Vagina (tissue), 2 donors: ENCODE measurements around the gene MCOLN2.

Experiments
- CTCF ChIP-seq, 3 experiments: fragments of 450-650 bp in 2 of 3; fragments of 200-600 bp in 1 of 3; sonication (generic) in 1 of 3; IDR thresholded peaks; one replicate each; pipeline ENCODE4 v1.5.1; 2017 to 2019; ENCODE audit warnings: antibody characterized with exemption in 3 of 3, mild to moderate bottlenecking in 2 of 3, moderate library complexity in 2 of 3
- POLR2A ChIP-seq, 2 donors: fragments of 450-650 bp; IDR thresholded peaks; one replicate each; pipeline ENCODE4 v1.6.1; 2017; ENCODE audit warnings: antibody characterized with exemption in 2 of 2, mild to moderate bottlenecking in 2 of 2, moderate library complexity in 2 of 2
- POLR2AphosphoS5 ChIP-seq, 2 donors: sonication (generic); formaldehyde crosslinking; IDR thresholded peaks; one replicate each; pipeline ENCODE4 v1.9.0; 2017; ENCODE audit warnings: antibody characterized with exemption in 2 of 2, mild to moderate bottlenecking in 2 of 2, low read depth in 1 of 2; ENCODE audit not compliant: insufficient read depth in 1 of 2

- TF ChIP-seq POLR2A (IDR thresholded peaks at IDR 0.05): no peak
- TF ChIP-seq CTCF (IDR thresholded peaks at IDR 0.05): no peak
- TF ChIP-seq POLR2AphosphoS5 (IDR thresholded peaks at IDR 0.05; ENCODE audit: insufficient read depth in 1 of 2, low read depth in 1 of 2): no peak
Observed at GRCh38 chr1:84971957-84972356, 25.0 kb downstream of the MCOLN2 start.
